Neuronal stem cell (in vitro differentiated cells): Measurements from ENCODE around the gene DDX59.

ENCODE experiments used
- DNase-seq: peaks from one replicate; pipeline ENCODE4 v3.0.0-alpha.2; 2013; ENCODE audit warnings: low spot score
- H2AFZ ChIP-seq: one replicate; pipeline ENCODE4 v1.6.1; 2013; ENCODE audit warnings: mild to moderate bottlenecking, low read length, inconsistent platforms
- H2AK5ac ChIP-seq: 2 replicates; pipeline ENCODE4 v1.6.1; 2013; ENCODE audit warnings: low read depth, mild to moderate bottlenecking, inconsistent platforms, low read length, moderate library complexity, mixed read lengths
- H2BK120ac ChIP-seq: 2 replicates; pipeline ENCODE4 v1.6.1; 2013; ENCODE audit warnings: low read depth, mild to moderate bottlenecking, inconsistent platforms, low read length, moderate library complexity, mixed read lengths
- H2BK12ac ChIP-seq: one replicate; pipeline ENCODE4 v1.6.1; 2013; ENCODE audit warnings: low read length, inconsistent platforms
- H2BK15ac ChIP-seq: 2 replicates; pipeline ENCODE4 v1.6.1; 2013; ENCODE audit warnings: mild to moderate bottlenecking, low read length, inconsistent platforms, mixed read lengths
- H2BK5ac ChIP-seq: one replicate; pipeline ENCODE4 v1.6.1; 2013; ENCODE audit warnings: inconsistent platforms, mild to moderate bottlenecking, low read length, moderate library complexity
- H3K14ac ChIP-seq: one replicate; pipeline ENCODE4 v1.6.1; 2013; ENCODE audit warnings: low read length, inconsistent platforms
- H3K18ac ChIP-seq: 2 replicates; pipeline ENCODE4 v1.6.1; 2013; ENCODE audit warnings: low read length, inconsistent platforms
- H3K23ac ChIP-seq: 2 replicates; pipeline ENCODE4 v1.6.1; 2013; ENCODE audit warnings: low read depth, mild to moderate bottlenecking, mixed read lengths, low read length, inconsistent platforms; ENCODE audit not compliant: poor library complexity
- H3K27ac ChIP-seq: replicated peaks from 3 replicates; pipeline ENCODE4 v1.5.1; 2013; ENCODE audit warnings: low read length, inconsistent platforms
- H3K27me3 ChIP-seq, 3 experiments: 2 replicates each; pipeline ENCODE4 v1.6.1; 2013; ENCODE audit warnings: low read length in 3 of 3, mild to moderate bottlenecking in 2 of 3, inconsistent platforms in 1 of 3, low read depth in 1 of 3, mixed read lengths in 1 of 3, moderate library complexity in 1 of 3; ENCODE audit not compliant: control insufficient read depth in 3 of 3, insufficient read depth in 3 of 3
- H3K36me3 ChIP-seq, 2 donors: replicated peaks in 1 of 2; 2 replicates each; pipeline ENCODE4 v1.6.1; 2013; ENCODE audit warnings: low read length in 2 of 2; ENCODE audit not compliant: control insufficient read depth in 2 of 2, insufficient read depth in 2 of 2
- H3K4ac ChIP-seq: 2 replicates; pipeline ENCODE4 v1.6.1; 2013; ENCODE audit warnings: inconsistent platforms, mild to moderate bottlenecking, low read length, moderate library complexity
- H3K4me1 ChIP-seq, 2 donors: 1 replicate in 1 of 2; 2 replicates in 1 of 2; pipeline ENCODE4 v1.6.1; 2013; ENCODE audit warnings: low read length in 2 of 2, low read depth in 1 of 2; ENCODE audit not compliant: control insufficient read depth in 2 of 2, insufficient read depth in 1 of 2
- H3K4me2 ChIP-seq: one replicate; pipeline ENCODE4 v1.6.1; 2013; ENCODE audit warnings: mild to moderate bottlenecking, low read length, inconsistent platforms; ENCODE audit not compliant: insufficient read depth, poor library complexity, severe bottlenecking
- H3K4me3 ChIP-seq, 2 donors: 2 replicates each; pipeline ENCODE4 v1.5.1; 2013; ENCODE audit warnings: low read length in 2 of 2, mild to moderate bottlenecking in 2 of 2, inconsistent platforms in 1 of 2, moderate library complexity in 1 of 2
- H3K79me1 ChIP-seq: one replicate; pipeline ENCODE4 v1.6.1; 2013; ENCODE audit warnings: low read depth, mild to moderate bottlenecking, inconsistent platforms, low read length, moderate library complexity
- H3K9ac ChIP-seq: one replicate; pipeline ENCODE4 v1.6.1; 2013; ENCODE audit warnings: mild to moderate bottlenecking, low read depth, low read length, inconsistent platforms; ENCODE audit not compliant: poor library complexity
- H3K9me3 ChIP-seq, 2 donors: replicated peaks in 1 of 2; 2 replicates each; pipeline versions ENCODE3 to v1.6.1; 2013; ENCODE audit warnings: low read length in 2 of 2, mild to moderate bottlenecking in 2 of 2, inconsistent platforms in 1 of 2, low read depth in 1 of 2, mixed read lengths in 1 of 2, moderate library complexity in 1 of 2; ENCODE audit not compliant: control insufficient read depth in 2 of 2, insufficient read depth in 1 of 2
- H4K8ac ChIP-seq: one replicate; pipeline ENCODE4 v1.6.1; 2013; ENCODE audit warnings: low read depth, mild to moderate bottlenecking, inconsistent platforms, low read length, moderate library complexity
- H4K91ac ChIP-seq: one replicate; pipeline ENCODE4 v1.6.1; 2013; ENCODE audit warnings: low read length, low read depth, mild to moderate bottlenecking, inconsistent platforms; ENCODE audit not compliant: poor library complexity
- WGBS, 2 donors: extraction: QIAGEN DNeasy Blood & Tissue Kit; methylation state at CpG; one replicate each; pipeline ENCODE4 v1.1.7; 2013; ENCODE audit warnings: missing lambda C conversion rate in 2 of 2, mixed read lengths in 1 of 2; ENCODE audit not compliant: insufficient read length in 2 of 2, insufficient replicate concordance in 1 of 2; ENCODE audit errors: extremely low coverage in 2 of 2; 5-methylcytosine and 5-hydroxymethylcytosine counted together

The DDX59 gene

DNA sequence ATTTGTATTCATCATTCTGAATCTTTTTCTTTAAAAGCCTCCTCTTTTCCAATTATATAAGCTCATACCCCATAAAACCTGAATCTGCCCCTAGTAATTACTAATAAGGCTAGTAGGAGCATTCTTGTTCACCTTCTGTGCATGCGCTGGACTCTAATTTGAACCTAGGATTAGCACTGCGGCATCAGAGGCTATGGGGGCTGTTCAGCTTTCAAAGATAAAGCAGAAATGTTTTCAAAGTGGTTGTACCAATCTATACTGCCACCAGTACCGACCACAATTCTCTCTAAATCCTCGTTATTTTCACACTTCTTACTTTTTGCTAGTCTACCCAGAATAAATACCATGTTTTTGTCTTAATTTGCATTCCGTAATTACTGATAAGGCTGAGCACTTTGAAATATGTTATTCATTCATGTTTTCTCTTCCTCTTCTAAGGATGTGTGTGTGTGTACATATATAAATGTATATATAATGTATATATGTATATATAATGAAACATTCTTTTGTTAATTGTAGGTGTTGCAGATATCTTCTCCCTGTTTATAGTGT lies 1.6 kb upstream of the DDX59 start:
- WGBS, 2 donors: 100% methylated on average over 2 of the region's 5 CpGs; no CpG with 5 or more reads in 1 of the 2 donors
- H4K8ac ChIP-seq: no peak overlapping the region
- H3K4me2 ChIP-seq: no peak overlapping the region
- H3K9me3 ChIP-seq: peaks cover 0 to 4% of the 10 kb centered on the region in 2 donors
- H3K36me3 ChIP-seq: peaks cover 0 to 11% of the 10 kb centered on the region in 2 donors
- no peak overlapping the region for H4K91ac ChIP-seq
- H3K4me3 ChIP-seq: no peak overlapping the region
- H2AK5ac ChIP-seq: no peak overlapping the region
- H3K23ac ChIP-seq: no peak overlapping the region
- H2BK15ac ChIP-seq: no peak overlapping the region
- H2BK12ac ChIP-seq: no peak overlapping the region
- H3K14ac ChIP-seq: no peak overlapping the region
- H3K27ac ChIP-seq: no peak overlapping the region
- no peaks in the 10 kb centered on the region for H3K79me1 ChIP-seq
- DNase-seq: no peak
- no peak overlapping the region for H2BK120ac ChIP-seq
- H2BK5ac ChIP-seq: no peak overlapping the region
- H3K9ac ChIP-seq: no peak overlapping the region
- H2AFZ ChIP-seq: no peak overlapping the region
- peaks cover 0 to 4% of the 10 kb centered on the region in 2 donors for H3K4me1 ChIP-seq
- no peaks in the 10 kb centered on the region for H3K27me3 ChIP-seq
- no peak overlapping the region for H3K4ac ChIP-seq
- H3K18ac ChIP-seq: no peak overlapping the region

GRCh38 chr1:200670242-200671118 lies 773 bp upstream of the DDX59 start:
- H3K27ac ChIP-seq: peak overlapping the region; percentile 37
- peak overlapping the region; percentile 80 for H3K4me2 ChIP-seq
- peaks cover 0 to 4% of the 10 kb centered on the region in 2 donors for H3K9me3 ChIP-seq
- peak overlapping the region; percentile 55 for H3K23ac ChIP-seq
- H3K14ac ChIP-seq: no peak overlapping the region
- peak overlapping the region; percentile 70 for H3K18ac ChIP-seq
- no peak overlapping the region for H3K4ac ChIP-seq
- peak overlapping the region; percentile 69 to 74 for H3K4me3 ChIP-seq
- H2BK12ac ChIP-seq: no peak overlapping the region
- H2BK5ac ChIP-seq: no peak overlapping the region
- DNase-seq: no peak
- H3K36me3 ChIP-seq: peaks cover 3 to 19% of the 10 kb centered on the region in 2 donors
- no CpG with 5 or more reads among the region's 14 CpGs for WGBS, 2 donors
- H3K27me3 ChIP-seq: no peaks in the 10 kb centered on the region
- peak overlapping the region; percentile 93 for H2AFZ ChIP-seq
- H3K4me1 ChIP-seq: peaks cover 0 to 9% of the 10 kb centered on the region in 2 donors
- H4K8ac ChIP-seq: no peak overlapping the region
- no peak overlapping the region for H2BK120ac ChIP-seq
- no peak overlapping the region for H3K9ac ChIP-seq
- H2AK5ac ChIP-seq: no peak overlapping the region
- H3K79me1 ChIP-seq: no peaks in the 10 kb centered on the region
- no peak overlapping the region for H4K91ac ChIP-seq
- H2BK15ac ChIP-seq: no peak overlapping the region

GRCh38 chr1:200668514-200669313 lies 993 bp downstream of the DDX59 start:
- H3K36me3 ChIP-seq: peaks cover 6 to 37% of the 10 kb centered on the region in 2 donors
- H2AFZ ChIP-seq: peak overlapping the region; percentile 99
- H3K4me2 ChIP-seq: peak overlapping the region; percentile 26
- DNase-seq: no peak
- no peak overlapping the region for H4K91ac ChIP-seq
- H3K4ac ChIP-seq: no peak overlapping the region
- peaks cover 0 to 4% of the 10 kb centered on the region in 2 donors for H3K9me3 ChIP-seq
- no peak overlapping the region for H3K14ac ChIP-seq
- WGBS, 2 donors: no CpG with 5 or more reads among the region's 7 CpGs
- H2BK15ac ChIP-seq: no peak overlapping the region
- no peaks in the 10 kb centered on the region for H3K79me1 ChIP-seq
- H2AK5ac ChIP-seq: no peak overlapping the region
- no peak overlapping the region for H3K23ac ChIP-seq
- H2BK12ac ChIP-seq: no peak overlapping the region
- no peak overlapping the region for H3K9ac ChIP-seq
- H3K4me3 ChIP-seq: peak overlapping the region; percentile 84 to 91
- H3K27ac ChIP-seq: peak overlapping the region; percentile 99
- no peak overlapping the region for H2BK5ac ChIP-seq
- H2BK120ac ChIP-seq: no peak overlapping the region
- no peaks in the 10 kb centered on the region for H3K27me3 ChIP-seq
- no peak overlapping the region for H4K8ac ChIP-seq
- H3K4me1 ChIP-seq: peaks cover 0 to 9% of the 10 kb centered on the region in 2 donors
- H3K18ac ChIP-seq: no peak overlapping the region
